ENCODE results near the gene DNM2.

GRCh38 chr19:10687518-10688288 lies 30.2 kb upstream of the DNM2 start:
- TF ChIP-seq CTCF (IDR thresholded peaks at IDR 0.05; ENCODE audit: low read length), result no peak
- no peak for TF ChIP-seq EZH2 (optimal IDR thresholded peaks at IDR 0.05; ENCODE audit: low read depth, low read length)
- TF ChIP-seq EZH2phosphoT487 (IDR thresholded peaks at IDR 0.05; ENCODE audit: low read length), result no peak
